Measurements from ENCODE around the gene SPINT2. TPM values are rescaled to one million over a fixed set of nuclear protein-coding genes. Genes with fewer than 3 reads are reported as not detected.

Gene SPINT2
- total RNA-seq = 1.8 and 3.1 TPM in 2 replicates

GRCh38 chr19:38264486-38265212 is at the start of gene SPINT2:
Gene SPINT2 (plus strand): TSS chr19:38264573. CDS start chr19:38264893, 320 bp downstream.

GRCh38 chr19:38224014-38224862 is 40.1 kb upstream of the SPINT2 start, which contains the start of gene DPF1:
Gene DPF1 (minus strand): TSS chr19:38224222. CDS start chr19:38224142, 80 bp downstream.

GRCh38 chr19:38303517-38304351 is 39.4 kb downstream of the SPINT2 start, which contains the start of gene C19orf33:
Gene C19orf33 (plus strand): TSS chr19:38304251. CDS start chr19:38304262, 11 bp downstream.

GRCh38 chr19:38315657-38316476 is 51.5 kb downstream of the SPINT2 start, which contains the start of gene YIF1B:
Gene YIF1B (minus strand): TSS chr19:38315947. CDS start chr19:38315917, 30 bp downstream.

GRCh38 chr19:38319421-38320258 is 55.3 kb downstream of the SPINT2 start, which contains the start of gene KCNK6:
Gene KCNK6 (plus strand): TSS chr19:38319845. CDS start chr19:38319951, 106 bp downstream.

Other genes with a start within 250 kb of the SPINT2 start
- gene DPF1, start 40.4 kb upstream of the SPINT2 start, total RNA-seq = 1.3 and 2.2 TPM in 2 replicates
- 0.15 and 0.99 TPM in 2 replicates for gene PPP1R14A, start 8.2 kb upstream of the SPINT2 start, total RNA-seq
- not detected in 2 replicates for gene C19orf33, start 39.7 kb downstream of the SPINT2 start, total RNA-seq
- gene YIF1B, start 51.4 kb downstream of the SPINT2 start, total RNA-seq = 67.3 and 73.1 TPM in 2 replicates
- 1.5 and 3.6 TPM in 2 replicates for gene KCNK6, start 55.3 kb downstream of the SPINT2 start, total RNA-seq
- 0.44 and 2.0 TPM in 2 replicates for gene CATSPERG, start 71.3 kb downstream of the SPINT2 start, total RNA-seq
- 302 and 326 TPM in 2 replicates for gene PSMD8, start 110.0 kb downstream of the SPINT2 start, total RNA-seq
- gene GGN, start 123.5 kb downstream of the SPINT2 start, total RNA-seq = 0.29 and 1.2 TPM in 2 replicates
- gene SPRED3, start 124.1 kb downstream of the SPINT2 start, total RNA-seq = 0.66 and 2.9 TPM in 2 replicates
- 11.9 and 12.6 TPM in 2 replicates for gene FAM98C, start 138.5 kb downstream of the SPINT2 start, total RNA-seq
- not detected in 2 replicates for gene RASGRP4, start 161.6 kb downstream of the SPINT2 start, total RNA-seq
- gene RYR1, start 169.1 kb downstream of the SPINT2 start, total RNA-seq = under 0.01 TPM in 2 replicates